NCI-H1694 treated with DMSO at 0.1 percent for 48 hours (cell line): ENCODE data around the gene PRKCA.
"Not testable (repeated sequence)": the region's sequence is repeated elsewhere in the genome, so short reads cannot be mapped to it uniquely, and the experiment has no call there.

Experiments
- DNase-seq: peaks from one replicate; lab custom pipeline; 2025; lab: John Stamatoyannopoulos, UW

Gene PRKCA

DNA sequence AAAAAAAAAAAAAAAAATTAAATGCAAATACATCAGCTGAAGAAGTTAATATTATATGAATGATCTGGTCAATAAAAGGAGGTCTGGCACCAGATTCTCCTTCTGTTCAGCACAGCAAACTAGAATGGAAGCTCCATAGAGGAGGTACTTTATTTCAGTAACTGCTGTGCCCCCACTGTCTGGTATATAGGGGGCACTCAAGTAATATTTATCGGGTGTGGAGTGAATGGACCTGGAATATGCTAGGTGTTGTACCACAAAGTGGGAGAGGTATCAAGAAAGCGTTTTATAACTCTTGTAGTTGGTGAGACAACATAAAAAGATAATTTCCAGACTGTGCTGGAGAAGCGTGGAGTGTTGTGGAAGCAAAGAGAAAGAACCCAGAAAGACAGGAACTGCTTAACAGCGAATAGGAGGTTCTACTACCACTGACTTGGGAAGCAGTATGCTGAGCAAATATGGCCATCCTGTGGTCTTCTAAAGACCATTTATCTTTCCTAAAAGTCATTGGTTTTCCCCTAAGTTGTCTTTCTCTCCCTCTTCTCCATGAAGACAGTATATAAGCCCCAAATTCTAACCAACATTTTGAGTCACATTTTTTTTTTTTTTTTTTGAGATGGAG, 12.2 kb upstream of the PRKCA start:
- no peak for DNase-seq

DNA sequence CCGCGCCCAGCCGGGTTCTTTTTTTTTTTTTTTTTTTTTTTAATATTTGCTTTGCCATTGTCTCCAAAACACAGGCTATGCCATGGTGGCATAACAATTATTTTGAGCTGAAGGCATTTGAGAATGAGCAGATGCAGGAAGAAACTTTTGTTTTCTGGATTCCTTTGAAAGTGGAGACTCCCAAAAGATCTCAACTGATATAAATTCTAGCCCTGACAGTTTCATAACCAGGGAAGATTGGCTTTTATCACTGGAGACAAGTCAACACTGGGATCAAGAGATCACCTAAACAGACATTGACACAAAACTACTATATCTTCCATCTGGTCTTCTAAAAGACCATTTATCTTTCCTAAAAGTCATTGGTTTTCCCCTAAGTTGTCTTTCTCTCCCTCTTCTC, 10.1 kb upstream of the PRKCA start:
- DNase-seq: no peak

GRCh38 chr17:66296289-66296725, 6.1 kb upstream of the PRKCA start:
- DNase-seq: no peak

- not testable (repeated sequence) for DNase-seq
These were observed 5.0 kb upstream of the PRKCA start for GRCh38 chr17:66297443-66297842.

GRCh38 chr17:66299711-66300110, 2.7 kb upstream of the PRKCA start:
- DNase-seq: no peak

DNA sequence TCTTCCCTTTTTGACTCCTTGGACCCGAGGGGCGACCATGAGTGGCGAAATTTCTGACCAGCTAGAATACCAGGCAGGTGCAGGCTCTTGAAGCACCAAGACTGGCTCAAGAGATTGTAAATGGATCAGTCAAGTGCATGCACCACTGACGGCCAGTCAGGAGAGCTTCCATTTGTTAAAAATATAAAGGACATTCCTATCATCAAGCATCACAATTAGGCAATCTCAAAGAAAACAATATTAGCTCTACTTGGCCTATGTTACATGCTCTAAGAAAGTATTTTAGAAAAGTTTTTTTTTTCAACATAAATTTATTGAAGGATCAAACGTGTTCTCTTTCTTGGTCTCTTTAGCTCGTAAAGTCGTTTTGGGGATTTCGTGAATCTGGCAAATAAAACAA, 1.5 kb upstream of the PRKCA start:
- no peak for DNase-seq

- no peak for DNase-seq
These were observed 998 bp upstream of the PRKCA start for GRCh38 chr17:66301367-66301863.

GRCh38 chr17:66302761-66303626, 581 bp downstream of the PRKCA start:
- no peak for DNase-seq

DNA sequence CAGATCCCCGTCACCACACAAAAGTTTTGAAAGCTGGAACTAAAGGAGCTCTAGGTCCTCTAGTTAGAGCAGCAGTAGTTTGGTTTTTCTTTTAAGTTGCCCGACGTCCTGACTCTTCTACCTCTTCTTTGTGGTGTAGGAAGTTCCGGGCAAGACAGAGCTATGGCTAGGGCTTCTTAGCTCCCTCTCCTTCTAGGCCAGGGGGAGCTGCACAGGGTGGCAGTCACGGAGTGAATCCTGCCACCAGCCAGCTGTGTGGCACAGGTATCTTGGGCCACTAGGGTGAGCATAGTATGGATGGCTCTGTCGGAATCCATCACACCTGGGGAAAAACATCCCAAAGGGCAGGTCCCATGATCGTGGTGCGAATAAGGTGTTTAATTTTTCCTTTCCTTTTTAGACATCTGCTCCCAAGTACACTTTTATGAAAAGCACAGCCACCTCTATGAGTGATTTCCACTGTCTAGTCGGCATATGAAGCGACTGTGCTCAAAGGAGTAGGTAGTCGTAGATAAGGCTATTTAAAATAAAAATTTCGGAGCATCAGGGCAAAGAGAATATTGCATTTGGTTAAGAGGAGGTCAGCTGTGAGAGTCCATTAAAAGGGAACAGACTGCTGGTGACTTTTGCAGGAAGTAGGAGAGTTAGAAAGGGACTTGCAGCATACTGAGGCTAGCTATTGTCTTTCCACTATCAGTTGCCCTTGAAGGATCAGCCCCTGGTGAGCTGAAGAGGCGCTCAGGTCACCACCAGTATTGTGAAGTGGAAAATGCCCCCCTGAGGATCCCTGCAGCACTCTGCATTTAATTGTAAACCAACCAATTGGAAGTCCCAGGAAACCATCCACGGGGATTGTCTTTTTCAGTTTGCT, 2.1 kb downstream of the PRKCA start:
- no peak for DNase-seq

- no peak for DNase-seq
These were observed 4.0 kb downstream of the PRKCA start for GRCh38 chr17:66306446-66306845.

DNA sequence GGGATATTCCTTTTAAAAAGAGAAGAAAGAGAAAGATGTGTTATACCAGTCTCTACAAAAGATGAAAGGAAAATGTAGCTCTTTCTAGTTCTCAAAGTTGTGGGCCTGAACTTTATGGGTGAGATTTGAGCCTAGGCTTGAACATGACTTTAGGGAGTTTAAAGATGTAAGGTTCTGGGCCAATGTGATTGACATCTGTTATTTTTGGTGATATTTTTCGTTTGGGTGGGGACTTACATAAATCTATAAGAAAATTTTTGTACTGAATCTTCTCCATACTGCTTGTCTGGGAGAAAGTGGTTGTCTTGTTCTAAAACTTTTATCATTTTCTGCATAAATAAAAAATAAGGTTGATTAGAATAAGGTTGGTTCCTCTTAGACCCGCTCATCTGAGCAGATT, 4.8 kb downstream of the PRKCA start:
- DNase-seq: no peak

DNA sequence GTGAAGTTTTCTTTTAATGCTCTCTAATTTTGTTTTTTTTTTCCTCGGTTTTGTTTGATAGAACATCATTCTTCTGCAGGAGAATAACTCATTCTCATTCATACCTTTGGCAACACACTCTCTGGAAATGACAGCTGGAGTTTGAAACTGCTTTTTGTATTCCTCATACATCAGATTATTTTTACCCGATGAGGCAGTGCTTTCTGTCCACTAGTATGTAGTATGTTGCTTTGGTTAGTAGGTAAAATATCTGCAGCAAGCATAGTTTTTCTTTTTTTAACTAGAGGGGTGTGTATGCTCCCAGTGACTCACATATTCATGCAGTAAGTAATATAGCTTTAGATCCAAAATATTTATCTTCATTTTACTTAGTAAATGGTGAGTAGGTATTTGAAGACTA, 6.4 kb downstream of the PRKCA start:
- DNase-seq: no peak

- no peak for DNase-seq
These were observed 7.4 kb downstream of the PRKCA start for GRCh38 chr17:66309793-66310192.

GRCh38 chr17:66310528-66311148, 8.2 kb downstream of the PRKCA start:
- no peak for DNase-seq

GRCh38 chr17:66312912-66313311, 10.5 kb downstream of the PRKCA start:
- no peak for DNase-seq

- DNase-seq: no peak
These were observed 10.9 kb downstream of the PRKCA start for GRCh38 chr17:66313325-66313724.

DNA sequence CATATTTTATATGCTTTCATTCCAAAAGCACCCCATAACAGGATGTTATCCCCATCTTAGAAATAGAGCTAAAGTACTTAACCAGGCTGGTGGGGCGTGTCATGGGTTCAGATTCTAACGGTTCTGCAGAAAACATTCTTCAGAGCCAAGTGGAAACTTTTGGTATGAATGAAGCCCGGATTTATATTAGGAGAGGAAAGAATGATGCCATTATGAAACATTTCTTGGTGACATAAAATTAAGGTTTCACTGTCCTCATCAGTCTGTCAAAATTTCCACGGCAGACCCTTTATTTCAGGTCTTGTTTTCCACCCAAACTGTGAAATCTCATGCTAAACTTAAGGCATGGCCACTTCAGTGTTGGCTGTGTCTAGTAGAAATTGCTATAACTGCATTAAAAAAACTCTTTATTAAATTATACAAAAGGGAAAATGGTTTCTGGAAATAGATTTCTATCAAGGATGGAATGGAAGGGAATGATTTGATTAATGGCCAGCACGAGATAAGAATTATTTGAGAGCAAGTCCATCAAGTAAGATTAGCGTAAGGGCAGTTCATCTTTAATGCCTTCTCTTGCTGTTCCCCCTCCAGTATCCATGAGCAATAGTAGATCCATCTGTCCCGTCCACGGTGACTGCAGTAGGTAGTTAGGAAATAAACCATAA, 11.7 kb downstream of the PRKCA start:
- no peak for DNase-seq

GRCh38 chr17:66317629-66318028, 15.2 kb downstream of the PRKCA start:
- no peak for DNase-seq

- DNase-seq: no peak
These were observed 16.8 kb downstream of the PRKCA start for GRCh38 chr17:66319226-66319625.

DNA sequence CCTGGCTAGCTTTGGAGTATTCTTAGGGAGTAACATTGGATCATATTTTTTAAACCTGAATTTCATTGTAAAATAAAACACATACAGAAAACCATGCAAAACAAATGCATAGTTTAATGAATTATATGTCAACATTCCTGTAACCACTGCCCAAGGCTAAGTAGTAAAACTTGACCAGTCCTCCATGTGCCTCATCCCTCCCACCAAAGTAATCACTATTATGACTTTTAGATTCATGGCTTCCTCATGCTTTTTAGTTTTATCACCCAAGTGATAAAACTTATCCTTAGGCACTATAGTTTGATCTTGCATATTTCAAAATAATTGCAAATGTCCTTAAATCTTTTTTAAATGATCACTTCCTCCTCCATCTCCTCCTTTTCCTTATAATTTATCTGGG, 20.4 kb downstream of the PRKCA start:
- DNase-seq: no peak

DNA sequence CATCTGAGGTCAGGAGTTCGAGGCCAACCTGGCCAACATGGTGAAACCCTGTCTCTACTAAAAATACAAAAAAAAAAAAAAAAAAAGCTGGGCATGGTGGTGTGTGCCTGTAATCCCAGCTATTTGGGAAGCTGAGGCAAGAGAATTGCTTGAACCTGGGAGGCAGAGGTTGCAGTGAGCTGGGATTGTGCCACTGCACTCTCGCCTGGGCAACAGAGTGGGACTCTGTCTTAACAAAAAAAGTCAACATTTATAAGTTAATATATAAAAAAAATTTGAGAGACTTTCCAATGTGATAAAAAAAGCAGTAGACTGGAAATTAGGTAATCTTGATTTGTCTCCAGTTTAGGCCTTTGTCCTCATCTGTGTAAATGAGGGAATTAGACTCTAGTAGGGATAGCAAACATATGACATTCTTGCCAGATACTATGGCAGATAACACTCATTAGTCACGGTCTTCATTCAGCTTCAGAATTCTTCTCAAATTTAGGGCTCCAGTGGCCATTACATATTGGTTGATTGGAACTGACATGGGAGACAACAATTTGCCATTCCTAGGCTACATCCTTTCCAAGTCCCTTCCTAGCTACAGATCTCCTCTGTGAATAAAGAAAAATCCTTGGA, 22.1 kb downstream of the PRKCA start:
- DNase-seq: not testable (repeated sequence)
